HG02885 (cell line): ENCODE data around the gene F2RL1.
"Not testable (repeated sequence)": the region's sequence is repeated elsewhere in the genome, so short reads cannot be mapped to it uniquely, and the experiment has no call there.

ENCODE experiments used
- ATAC-seq: cut with Tn5 transposase; IDR thresholded peaks from one replicate; pipeline ENCODE4 v1.9.1; 2021; ENCODE audit warnings: mild to moderate bottlenecking; ENCODE audit not compliant: unreplicated experiment, poor library complexity

F2RL1 gene

GRCh38 chr5:76849419-76850291 is 30.8 kb downstream of the F2RL1 start, which contains the start of gene S100Z:
Gene S100Z (plus strand): TSS chr5:76850014. CDS start chr5:76875360, 25,346 bp downstream.
- no peak for ATAC-seq

- no peak for ATAC-seq
These were observed 31.8 kb downstream of the F2RL1 start for GRCh38 chr5:76850543-76851145.

- no peak for ATAC-seq
These were observed 33.0 kb downstream of the F2RL1 start for GRCh38 chr5:76851728-76852369.

GRCh38 chr5:76852772-76853171 is 33.9 kb downstream of the F2RL1 start:
- ATAC-seq: no peak

GRCh38 chr5:76853741-76854140 is 34.9 kb downstream of the F2RL1 start:
- ATAC-seq: not testable (repeated sequence)

GRCh38 chr5:76854644-76855043 is 35.8 kb downstream of the F2RL1 start:
- no peak for ATAC-seq

GRCh38 chr5:76855501-76855900 is 36.7 kb downstream of the F2RL1 start:
- ATAC-seq: not testable (repeated sequence)

GRCh38 chr5:76855961-76856360 is 37.1 kb downstream of the F2RL1 start:
- no peak for ATAC-seq

- not testable (repeated sequence) for ATAC-seq
These were observed 38.0 kb downstream of the F2RL1 start for GRCh38 chr5:76856800-76857199.

GRCh38 chr5:76859591-76860247 is 40.9 kb downstream of the F2RL1 start:
- ATAC-seq: no peak

GRCh38 chr5:76861612-76862011 is 42.8 kb downstream of the F2RL1 start:
- ATAC-seq: no peak

- no peak for ATAC-seq
These were observed 44.2 kb downstream of the F2RL1 start for GRCh38 chr5:76863001-76863400.

- no peak for ATAC-seq
These were observed 47.7 kb downstream of the F2RL1 start for GRCh38 chr5:76866503-76866902.

GRCh38 chr5:76867038-76867437 is 48.2 kb downstream of the F2RL1 start:
- ATAC-seq: no peak

- ATAC-seq: no peak
These were observed 49.2 kb downstream of the F2RL1 start for GRCh38 chr5:76867827-76868693.

- no peak for ATAC-seq
These were observed 51.2 kb downstream of the F2RL1 start for GRCh38 chr5:76870046-76870445.

GRCh38 chr5:76874088-76874581 is 55.3 kb downstream of the F2RL1 start:
- no peak for ATAC-seq
